Keratinocyte (primary cell): ENCODE results near the gene HECTD4.

ENCODE experiments used
- CTCF ChIP-seq, 3 experiments: IDR thresholded peaks in 1 of 3; conservative IDR thresholded peaks in 1 of 3; optimal IDR thresholded peaks in 1 of 3; 2 replicates in 2 of 3; 3 replicates in 1 of 3; pipeline versions ENCODE3 to v1.5.1; 2011; ENCODE audit warnings: low read length in 3 of 3, mild to moderate bottlenecking in 3 of 3, moderate library complexity in 2 of 3, control low read depth in 1 of 3, inconsistent platforms in 1 of 3; ENCODE audit not compliant: insufficient read depth in 2 of 3; ENCODE audit errors: extremely low read depth in 1 of 3
- EZH2 ChIP-seq: IDR thresholded peaks from one replicate; pipeline ENCODE4 v1.6.1; 2012; ENCODE audit warnings: inconsistent platforms, mild to moderate bottlenecking, low read length, moderate library complexity

- TF ChIP-seq EZH2 (no peak), CTCF (optimal IDR thresholded peaks at IDR 0.05 in 1 of 3, IDR thresholded peaks at IDR 0.05 in 1 of 3, conservative IDR thresholded peaks at IDR 0.05 in 1 of 3; ENCODE audit: extremely low read depth in 1 of 3, insufficient read depth in 2 of 3, low read length in 3 of 3) (no peak)
Measured at GRCh38 chr12:112258926-112259325, 123.3 kb downstream of the HECTD4 start.
